Adrenal gland (tissue), 5 donors: ENCODE data around the gene GNAQ.

ENCODE experiments used
- CTCF ChIP-seq, 6 experiments: fragments of 450-650 bp in 4 of 6; fragments of 200-600 bp in 2 of 6; sonication (generic) in 1 of 6; IDR thresholded peaks; 1 replicate in 5 of 6; 2 replicates in 1 of 6; pipeline versions ENCODE4 v1.5.1 to v1.8.0; 2016 to 2021; ENCODE audit warnings: antibody characterized with exemption in 6 of 6, mild to moderate bottlenecking in 2 of 6, moderate library complexity in 1 of 6
- POLR2A ChIP-seq, 2 donors: fragments of 450-650 bp; IDR thresholded peaks; one replicate each; pipeline ENCODE4 v1.6.1; 2017; ENCODE audit warnings: antibody characterized with exemption in 2 of 2, mild to moderate bottlenecking in 2 of 2, moderate library complexity in 1 of 2
- donor health status: DM: no; HTN: no; CAD: no.

GRCh38 chr9:77750284-77750683, 281.3 kb downstream of the GNAQ start:
- TF ChIP-seq CTCF (IDR thresholded peaks at IDR 0.05), result no peak
- TF ChIP-seq POLR2A (IDR thresholded peaks at IDR 0.05), result no peak
